ENCODE results near the gene CHST14.

- TF ChIP-seq MAZ (IDR thresholded peaks at IDR 0.05; ENCODE audit: borderline replicate concordance, low read depth, low read length) = no peak
- no peak for TF ChIP-seq USF2 (IDR thresholded peaks at IDR 0.05)
Observed at GRCh38 chr15:40472171-40472727, 1.5 kb downstream of the CHST14 start.
